Nephron progenitor cell (in vitro differentiated cells): ENCODE results near the gene HSDL1.

Source experiments
- DNase-seq: peaks from one replicate; pipeline ENCODE4 v3.0.0; 2021
- H3K27ac Mint-ChIP-seq: 2 replicates; pipeline ENCODE4 v1.8.0; 2021; ENCODE audit warnings: mild to moderate bottlenecking, moderate library complexity, mixed read lengths
- H3K27me3 Mint-ChIP-seq: 2 replicates; pipeline ENCODE4 v1.8.0; 2021; ENCODE audit warnings: mild to moderate bottlenecking, low read depth, mixed read lengths; ENCODE audit not compliant: poor library complexity
- H3K36me3 Mint-ChIP-seq: 2 replicates; pipeline ENCODE4 v1.8.0; 2021; ENCODE audit warnings: low read depth, mixed read lengths
- H3K4me1 Mint-ChIP-seq: 2 replicates; pipeline ENCODE4 v1.8.0; 2021; ENCODE audit warnings: mixed read lengths
- H3K4me3 Mint-ChIP-seq: 2 replicates; pipeline ENCODE4 v1.8.0; 2021; ENCODE audit warnings: mild to moderate bottlenecking, moderate library complexity, mixed read lengths
- H3K9me3 Mint-ChIP-seq: 2 replicates; pipeline ENCODE4 v1.8.0; 2021; ENCODE audit warnings: mild to moderate bottlenecking, moderate library complexity, mixed read lengths
- CTCF ChIP-seq: fragments of 200-600 bp; sonication (generic); IDR thresholded peaks from 2 replicates; pipeline ENCODE4 v1.5.0; 2021; ENCODE audit warnings: antibody characterized with exemption

Gene HSDL1

DNA sequence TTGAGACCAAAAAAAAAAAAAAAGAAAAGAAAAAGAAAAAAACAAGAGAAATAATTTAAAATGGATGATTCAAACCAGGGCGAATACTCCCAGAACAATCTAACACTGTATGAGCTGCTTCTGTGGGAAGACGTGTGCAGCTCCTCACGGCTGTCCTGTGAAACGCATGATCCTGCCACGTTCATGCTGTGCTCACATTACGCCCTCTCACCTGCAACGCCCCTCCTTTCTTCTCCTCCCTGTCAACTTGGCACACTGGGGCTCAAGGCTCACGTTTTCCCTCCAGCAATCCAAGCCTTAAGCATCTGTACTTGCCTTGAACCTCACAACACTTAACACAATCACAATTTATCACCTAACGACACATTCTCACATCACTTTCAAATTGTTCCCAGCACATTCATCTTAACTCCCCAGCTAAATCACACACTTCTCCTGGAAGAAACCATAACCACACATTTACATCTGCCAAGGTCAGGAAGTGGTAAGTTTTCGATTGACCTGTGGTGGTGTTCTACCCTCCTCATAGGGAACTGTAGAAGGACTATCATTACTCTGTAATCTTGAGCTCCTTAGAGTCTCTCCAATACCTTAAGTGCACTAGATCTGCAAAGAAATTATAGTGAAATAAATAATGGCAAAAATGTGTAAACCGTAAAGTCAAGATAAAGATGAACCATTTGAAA lies 57.4 kb downstream of the HSDL1 start:
- Mint-ChIP-seq H3K9me3 (no peaks in the 10 kb centered on the region), H3K4me3 (no peak overlapping the region), H3K27me3 (no peaks in the 10 kb centered on the region), H3K27ac (no peak overlapping the region), H3K4me1 (peaks cover 7% of the 10 kb centered on the region), H3K36me3 (peaks cover 57% of the 10 kb centered on the region)
- no peak for DNase-seq
- TF ChIP-seq CTCF, result no peak

DNA sequence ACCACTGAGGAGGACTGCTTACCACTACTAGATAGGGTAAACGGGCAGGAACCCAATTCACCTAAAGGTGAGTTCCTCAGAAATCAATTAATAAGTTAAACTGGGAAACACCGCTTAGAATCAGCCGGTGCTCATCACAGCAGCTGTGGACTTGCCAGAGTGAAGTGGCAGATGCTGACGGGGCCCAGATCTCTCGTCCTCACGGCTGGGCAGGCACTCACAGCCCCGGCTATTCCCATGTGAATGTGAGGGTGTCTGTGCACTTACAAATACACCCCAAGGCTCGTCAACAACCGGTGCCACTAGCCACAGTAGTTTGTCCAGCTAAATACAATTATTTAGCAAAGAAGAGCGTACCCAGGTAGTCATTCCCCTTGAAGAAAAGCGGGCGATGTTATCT lies 58.0 kb downstream of the HSDL1 start:
- Mint-ChIP-seq H3K27ac (no peak overlapping the region), H3K9me3 (no peaks in the 10 kb centered on the region), H3K27me3 (no peaks in the 10 kb centered on the region), H3K36me3 (peaks cover 58% of the 10 kb centered on the region), H3K4me1 (peaks cover 10% of the 10 kb centered on the region), H3K4me3 (no peak overlapping the region)
- DNase-seq, result no peak
- no peak for TF ChIP-seq CTCF

GRCh38 chr16:84086341-84086740 lies 58.6 kb downstream of the HSDL1 start:
- no peaks in the 10 kb centered on the region for H3K9me3 Mint-ChIP-seq
- H3K4me3 Mint-ChIP-seq, result no peak overlapping the region
- H3K27me3 Mint-ChIP-seq, result no peaks in the 10 kb centered on the region
- peaks cover 58% of the 10 kb centered on the region for H3K36me3 Mint-ChIP-seq
- peak overlapping the region; percentile 80 for H3K27ac Mint-ChIP-seq
- H3K4me1 Mint-ChIP-seq, result peaks cover 10% of the 10 kb centered on the region
- TF ChIP-seq CTCF, result no peak
- DNase-seq, result no peak

DNA sequence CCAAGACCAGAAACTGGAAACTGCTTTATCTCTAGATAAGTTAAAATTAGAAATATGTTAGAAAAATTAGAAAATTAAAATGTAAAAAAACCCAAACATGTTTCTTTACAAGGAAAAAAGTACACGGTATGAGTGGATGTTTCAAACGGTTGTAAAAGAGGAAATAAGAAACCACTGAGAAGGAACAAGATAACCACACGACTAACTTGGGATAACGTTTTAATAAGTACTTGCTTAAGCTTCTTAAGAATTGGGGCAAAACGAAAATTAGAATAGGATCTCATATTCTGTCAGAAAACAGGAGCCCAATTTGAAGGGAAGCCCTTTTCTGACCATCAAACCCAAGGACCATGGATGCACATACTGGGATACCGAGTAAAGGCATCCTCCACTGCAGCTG lies 59.2 kb downstream of the HSDL1 start:
- Mint-ChIP-seq H3K36me3 (peaks cover 59% of the 10 kb centered on the region), H3K4me3 (no peak overlapping the region), H3K9me3 (no peaks in the 10 kb centered on the region), H3K27me3 (no peaks in the 10 kb centered on the region), H3K4me1 (peaks cover 10% of the 10 kb centered on the region), H3K27ac (peak overlapping the region; percentile 80)
- no peak for TF ChIP-seq CTCF
- no peak for DNase-seq

GRCh38 chr16:84085271-84085667 lies 59.7 kb downstream of the HSDL1 start:
- no peak for DNase-seq
- no peak overlapping the region for H3K27ac Mint-ChIP-seq
- no peaks in the 10 kb centered on the region for H3K27me3 Mint-ChIP-seq
- no peaks in the 10 kb centered on the region for H3K9me3 Mint-ChIP-seq
- peaks cover 10% of the 10 kb centered on the region for H3K4me1 Mint-ChIP-seq
- no peak for TF ChIP-seq CTCF
- no peak overlapping the region for H3K4me3 Mint-ChIP-seq
- H3K36me3 Mint-ChIP-seq, result peaks cover 61% of the 10 kb centered on the region

- Mint-ChIP-seq H3K36me3 (peaks cover 66% of the 10 kb centered on the region), H3K27ac (no peak overlapping the region), H3K27me3 (no peaks in the 10 kb centered on the region), H3K9me3 (no peaks in the 10 kb centered on the region), H3K4me3 (no peak overlapping the region), H3K4me1 (peaks cover 10% of the 10 kb centered on the region)
- peak; percentile 66 for TF ChIP-seq CTCF
- DNase-seq, result peak; percentile 64
Measured at GRCh38 chr16:84084570-84085270, 60.3 kb downstream of the HSDL1 start.
